ENCODE measurements around the gene CLCN6.

DNA sequence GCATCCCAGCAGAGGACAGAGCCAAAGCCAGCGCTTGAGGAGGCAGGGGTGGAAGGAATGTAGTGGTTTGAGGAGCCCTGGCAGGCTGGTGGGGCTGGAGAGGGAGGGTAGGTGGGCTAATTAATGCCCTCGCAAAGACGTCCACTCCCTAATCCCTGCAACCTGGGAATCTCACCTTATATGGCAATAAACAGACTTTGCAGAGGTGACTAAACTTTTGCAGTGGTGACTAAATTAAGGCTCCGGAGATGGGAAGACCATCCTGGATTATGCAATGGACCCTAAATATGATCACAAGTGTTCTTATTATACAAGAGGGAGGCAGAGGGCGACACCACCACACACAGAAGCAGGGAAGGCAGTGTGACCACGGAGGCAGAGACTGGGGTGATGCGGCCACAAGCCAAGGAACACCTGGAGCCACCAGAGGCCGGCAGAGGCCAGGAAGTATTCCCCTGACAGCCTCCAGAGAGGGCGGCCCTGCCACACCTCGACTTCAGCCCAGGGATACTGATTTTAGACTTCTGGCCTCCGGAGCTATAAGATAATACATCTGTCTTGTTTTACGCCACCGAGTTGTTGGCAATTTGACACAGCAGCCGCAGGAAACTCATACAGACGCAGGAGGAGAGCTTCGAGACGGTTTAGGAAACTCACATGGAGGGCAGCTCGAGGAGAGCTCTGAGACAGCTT is 75.9 kb downstream of the CLCN6 start:
- TF ChIP-seq, protein P1, sequence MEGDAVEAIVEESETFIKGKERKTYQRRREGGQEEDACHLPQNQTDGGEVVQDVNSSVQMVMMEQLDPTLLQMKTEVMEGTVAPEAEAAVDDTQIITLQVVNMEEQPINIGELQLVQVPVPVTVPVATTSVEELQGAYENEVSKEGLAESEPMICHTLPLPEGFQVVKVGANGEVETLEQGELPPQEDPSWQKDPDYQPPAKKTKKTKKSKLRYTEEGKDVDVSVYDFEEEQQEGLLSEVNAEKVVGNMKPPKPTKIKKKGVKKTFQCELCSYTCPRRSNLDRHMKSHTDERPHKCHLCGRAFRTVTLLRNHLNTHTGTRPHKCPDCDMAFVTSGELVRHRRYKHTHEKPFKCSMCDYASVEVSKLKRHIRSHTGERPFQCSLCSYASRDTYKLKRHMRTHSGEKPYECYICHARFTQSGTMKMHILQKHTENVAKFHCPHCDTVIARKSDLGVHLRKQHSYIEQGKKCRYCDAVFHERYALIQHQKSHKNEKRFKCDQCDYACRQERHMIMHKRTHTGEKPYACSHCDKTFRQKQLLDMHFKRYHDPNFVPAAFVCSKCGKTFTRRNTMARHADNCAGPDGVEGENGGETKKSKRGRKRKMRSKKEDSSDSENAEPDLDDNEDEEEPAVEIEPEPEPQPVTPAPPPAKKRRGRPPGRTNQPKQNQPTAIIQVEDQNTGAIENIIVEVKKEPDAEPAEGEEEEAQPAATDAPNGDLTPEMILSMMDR (conservative IDR thresholded peaks at IDR 0.05 in 1 of 2, IDR thresholded peaks at IDR 0.05 in 1 of 2; ENCODE audit: extremely low read depth in 1 of 2, insufficient read depth in 1 of 2, low read depth in 1 of 2, low read length in 2 of 2): no peak
- TF ChIP-seq EZH2 (IDR thresholded peaks at IDR 0.05; ENCODE audit: borderline replicate concordance, low read length): no peak
